ENCODE data around the gene TGM6. TPM values are rescaled to one million over a fixed set of nuclear protein-coding genes. Genes with fewer than 3 reads are reported as not detected.

Gene TGM6
- total RNA-seq (2022), result not detected in 2 replicates
- Bru-seq, nascent RNA, result not detected
- BruChase-seq, experiment 1, labeled RNA remaining after a 6-hour chase, result not detected
- BruChase-seq, experiment 2, labeled RNA remaining after a 2-hour chase, result not detected
- long read RNA-seq, result 0 reads

DNA sequence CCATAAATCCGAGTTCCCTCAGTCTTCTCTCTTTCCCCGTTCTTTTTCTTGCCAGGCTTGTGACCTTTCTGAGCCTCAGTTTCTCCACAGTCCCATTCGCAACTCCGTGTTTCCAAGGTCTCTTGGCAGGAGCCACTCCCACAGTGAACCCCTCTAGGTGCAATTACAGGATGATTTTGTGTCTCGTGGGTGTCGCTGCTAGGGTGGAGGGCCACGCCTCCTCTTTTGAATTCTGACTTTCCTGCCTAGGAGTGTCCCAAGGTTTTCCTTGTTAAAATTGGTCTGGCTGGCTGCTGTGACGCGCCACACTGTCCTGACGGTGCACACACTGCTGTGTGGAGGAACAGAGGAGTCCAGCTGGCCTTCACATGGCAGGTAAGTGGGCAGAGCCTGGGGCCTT lies at the start of gene TGM6:
TSS of gene TGM6 (plus strand) at position 301 of the 400 bp plus-strand sequence. CDS start at position 369, 68 bp downstream.
- H3K36me3 Mint-ChIP-seq (ENCODE audit: insufficient read depth, unreplicated experiment), result no peaks in the 10 kb centered on the region
- no peak within 1 kb of the TSS for H3K4me3 Mint-ChIP-seq (ENCODE audit: low read depth, unreplicated experiment)
- no peaks in the 10 kb centered on the region for H3K4me1 Mint-ChIP-seq (ENCODE audit: low read depth, unreplicated experiment)
- no peak within 1 kb of the TSS for H3K27ac Mint-ChIP-seq (ENCODE audit: unreplicated experiment)
- CTCF ChIA-PET, result no interaction called here
- H3K27me3 Mint-ChIP-seq (ENCODE audit: unreplicated experiment), result peaks cover 27% of the 10 kb centered on the region
- TF ChIP-seq, protein P1, sequence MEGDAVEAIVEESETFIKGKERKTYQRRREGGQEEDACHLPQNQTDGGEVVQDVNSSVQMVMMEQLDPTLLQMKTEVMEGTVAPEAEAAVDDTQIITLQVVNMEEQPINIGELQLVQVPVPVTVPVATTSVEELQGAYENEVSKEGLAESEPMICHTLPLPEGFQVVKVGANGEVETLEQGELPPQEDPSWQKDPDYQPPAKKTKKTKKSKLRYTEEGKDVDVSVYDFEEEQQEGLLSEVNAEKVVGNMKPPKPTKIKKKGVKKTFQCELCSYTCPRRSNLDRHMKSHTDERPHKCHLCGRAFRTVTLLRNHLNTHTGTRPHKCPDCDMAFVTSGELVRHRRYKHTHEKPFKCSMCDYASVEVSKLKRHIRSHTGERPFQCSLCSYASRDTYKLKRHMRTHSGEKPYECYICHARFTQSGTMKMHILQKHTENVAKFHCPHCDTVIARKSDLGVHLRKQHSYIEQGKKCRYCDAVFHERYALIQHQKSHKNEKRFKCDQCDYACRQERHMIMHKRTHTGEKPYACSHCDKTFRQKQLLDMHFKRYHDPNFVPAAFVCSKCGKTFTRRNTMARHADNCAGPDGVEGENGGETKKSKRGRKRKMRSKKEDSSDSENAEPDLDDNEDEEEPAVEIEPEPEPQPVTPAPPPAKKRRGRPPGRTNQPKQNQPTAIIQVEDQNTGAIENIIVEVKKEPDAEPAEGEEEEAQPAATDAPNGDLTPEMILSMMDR (IDR thresholded peaks at IDR 0.05; ENCODE audit: unreplicated experiment), result no peak
- intact Hi-C loops (cut with micrococcal nuclease; ENCODE audit: unreplicated experiment), result no loop called here
- BruUV-seq (replicated peaks), result no TSS peak
- peaks cover 2% of the 10 kb centered on the region for H3K9me3 Mint-ChIP-seq (ENCODE audit: low read depth, unreplicated experiment)
- DNase-seq, result no peak

DNA sequence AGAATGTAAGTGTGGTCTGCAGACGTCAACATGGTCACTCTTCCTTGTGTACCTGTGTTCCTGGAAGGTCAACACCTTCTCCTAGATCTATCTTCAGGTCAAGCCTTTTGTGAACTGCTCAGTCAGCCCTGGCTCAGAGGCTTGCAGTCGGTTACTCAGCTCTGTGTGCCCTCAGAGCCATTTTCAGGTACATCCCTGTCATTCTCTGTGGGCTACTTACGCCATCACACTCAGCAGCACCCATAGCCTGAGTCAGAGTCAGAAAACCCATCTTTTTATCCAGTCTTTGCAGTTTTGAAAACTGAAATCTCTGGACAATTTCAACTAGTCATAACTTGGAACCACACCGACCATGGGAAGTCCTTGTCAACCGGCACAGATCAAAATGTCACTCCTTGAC lies 49.6 kb upstream of the TGM6 start:
- H3K36me3 Mint-ChIP-seq (ENCODE audit: insufficient read depth, unreplicated experiment), result no peaks in the 10 kb centered on the region
- TF ChIP-seq, protein P1 (IDR thresholded peaks at IDR 0.05; ENCODE audit: unreplicated experiment), result no peak

DNA sequence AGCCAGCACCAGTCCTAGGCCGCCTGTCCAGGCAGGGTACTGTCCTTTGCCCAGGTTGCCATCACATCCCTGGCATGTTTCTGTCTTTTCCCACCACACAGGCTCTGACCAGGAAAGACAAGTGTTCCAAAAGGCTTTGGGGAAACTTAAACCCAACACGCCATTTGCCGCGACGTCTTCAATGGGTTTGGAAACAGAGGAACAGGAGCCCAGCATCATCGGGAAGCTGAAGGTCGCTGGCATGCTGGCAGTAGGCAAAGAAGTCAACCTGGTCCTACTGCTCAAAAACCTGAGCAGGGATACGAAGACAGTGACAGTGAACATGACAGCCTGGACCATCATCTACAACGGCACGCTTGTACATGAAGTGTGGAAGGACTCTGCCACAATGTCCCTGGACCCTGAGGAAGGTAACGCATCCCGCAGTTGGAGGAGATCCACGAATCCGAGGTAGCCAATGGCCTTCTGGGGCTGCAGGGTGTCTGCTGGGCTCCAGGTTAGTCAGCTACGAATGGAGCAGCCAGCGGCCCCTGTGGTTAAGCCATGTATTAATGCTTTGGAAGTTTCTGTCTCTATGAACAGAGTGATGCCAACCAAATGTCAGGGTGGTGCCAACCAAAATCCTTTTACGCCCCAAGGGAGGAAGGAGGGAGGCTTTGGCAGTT lies 48.7 kb upstream of the TGM6 start:
- Mint-ChIP-seq H3K4me3 (ENCODE audit: low read depth, unreplicated experiment) (no peak overlapping the region), H3K36me3 (ENCODE audit: insufficient read depth, unreplicated experiment) (no peaks in the 10 kb centered on the region), H3K27me3 (ENCODE audit: unreplicated experiment) (peaks cover 58% of the 10 kb centered on the region), H3K4me1 (ENCODE audit: low read depth, unreplicated experiment) (no peaks in the 10 kb centered on the region), H3K27ac (ENCODE audit: unreplicated experiment) (no peak overlapping the region), H3K9me3 (ENCODE audit: low read depth, unreplicated experiment) (no peaks in the 10 kb centered on the region)
- BruUV-seq (replicated peaks), result no TSS peak
- intact Hi-C loops (cut with micrococcal nuclease; ENCODE audit: unreplicated experiment), result no loop called here
- no peak for DNase-seq
- CTCF ChIA-PET, result no interaction called here
- TF ChIP-seq, protein P1 (IDR thresholded peaks at IDR 0.05; ENCODE audit: unreplicated experiment), result no peak

More for the DNA sequence above, 49.6 kb upstream of the TGM6 start:
- no peaks in the 10 kb centered on the region for H3K9me3 Mint-ChIP-seq (ENCODE audit: low read depth, unreplicated experiment)
- CTCF ChIA-PET, result no interaction called here
- no peak overlapping the region for H3K4me3 Mint-ChIP-seq (ENCODE audit: low read depth, unreplicated experiment)
- no peaks in the 10 kb centered on the region for H3K4me1 Mint-ChIP-seq (ENCODE audit: low read depth, unreplicated experiment)
- no peak overlapping the region for H3K27ac Mint-ChIP-seq (ENCODE audit: unreplicated experiment)
- no TSS peak for BruUV-seq (replicated peaks)
- DNase-seq, result no peak
- intact Hi-C loops (cut with micrococcal nuclease; ENCODE audit: unreplicated experiment), result no loop called here
- H3K27me3 Mint-ChIP-seq (ENCODE audit: unreplicated experiment), result peaks cover 67% of the 10 kb centered on the region

DNA sequence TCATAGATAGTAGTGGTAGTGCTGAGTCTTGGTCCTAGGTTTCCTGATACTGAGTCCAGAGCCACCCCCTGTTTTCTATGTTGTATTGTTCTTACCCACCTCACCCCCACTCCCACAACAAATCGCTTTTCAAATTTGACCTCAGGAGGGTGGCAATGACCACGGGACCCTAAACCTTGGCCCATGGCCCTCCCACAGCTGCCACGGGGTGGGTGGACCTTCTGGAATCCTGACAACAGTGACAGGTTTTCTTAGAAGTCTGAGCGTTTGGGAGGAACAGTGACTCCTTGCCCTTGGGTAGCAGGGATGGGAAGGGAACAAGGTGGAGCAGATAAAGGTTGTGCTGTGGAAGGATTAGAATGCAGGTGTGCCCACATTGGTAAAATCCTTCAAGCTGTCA lies 48.0 kb upstream of the TGM6 start:
- TF ChIP-seq, protein P1 (IDR thresholded peaks at IDR 0.05; ENCODE audit: unreplicated experiment), result no peak
- Mint-ChIP-seq H3K27ac (ENCODE audit: unreplicated experiment) (no peak overlapping the region), H3K4me1 (ENCODE audit: low read depth, unreplicated experiment) (no peaks in the 10 kb centered on the region), H3K36me3 (ENCODE audit: insufficient read depth, unreplicated experiment) (no peaks in the 10 kb centered on the region), H3K27me3 (ENCODE audit: unreplicated experiment) (peaks cover 51% of the 10 kb centered on the region), H3K4me3 (ENCODE audit: low read depth, unreplicated experiment) (no peak overlapping the region), H3K9me3 (ENCODE audit: low read depth, unreplicated experiment) (no peaks in the 10 kb centered on the region)
- intact Hi-C loops (cut with micrococcal nuclease; ENCODE audit: unreplicated experiment), result no loop called here
- no TSS peak for BruUV-seq (replicated peaks)
- CTCF ChIA-PET, result interaction anchor here (0.6 kb wide), 1 partner anchor 26 kb away, joined by 3 read pairs; no protein-coding TSS in a partner anchor
- no peak for DNase-seq

Measured in Calu3 (cell line).